CD4-positive, alpha-beta T cell treated with Interleukin-17A for 4 hours (primary cell): Measurements from ENCODE around the gene SCLY.
A peak's percentile ranks its signal among the peaks of the same experiment; 100 is the strongest.
"Not testable (repeated sequence)": the region's sequence is repeated elsewhere in the genome, so short reads cannot be mapped to it uniquely, and the experiment has no call there.

Experiments
- DNase-seq: peaks from one replicate; pipeline ENCODE4 v3.0.0-alpha.2; 2020; ENCODE audit warnings: mixed read lengths

Gene SCLY, protein sequence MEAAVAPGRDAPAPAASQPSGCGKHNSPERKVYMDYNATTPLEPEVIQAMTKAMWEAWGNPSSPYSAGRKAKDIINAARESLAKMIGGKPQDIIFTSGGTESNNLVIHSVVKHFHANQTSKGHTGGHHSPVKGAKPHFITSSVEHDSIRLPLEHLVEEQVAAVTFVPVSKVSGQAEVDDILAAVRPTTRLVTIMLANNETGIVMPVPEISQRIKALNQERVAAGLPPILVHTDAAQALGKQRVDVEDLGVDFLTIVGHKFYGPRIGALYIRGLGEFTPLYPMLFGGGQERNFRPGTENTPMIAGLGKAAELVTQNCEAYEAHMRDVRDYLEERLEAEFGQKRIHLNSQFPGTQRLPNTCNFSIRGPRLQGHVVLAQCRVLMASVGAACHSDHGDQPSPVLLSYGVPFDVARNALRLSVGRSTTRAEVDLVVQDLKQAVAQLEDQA

DNA sequence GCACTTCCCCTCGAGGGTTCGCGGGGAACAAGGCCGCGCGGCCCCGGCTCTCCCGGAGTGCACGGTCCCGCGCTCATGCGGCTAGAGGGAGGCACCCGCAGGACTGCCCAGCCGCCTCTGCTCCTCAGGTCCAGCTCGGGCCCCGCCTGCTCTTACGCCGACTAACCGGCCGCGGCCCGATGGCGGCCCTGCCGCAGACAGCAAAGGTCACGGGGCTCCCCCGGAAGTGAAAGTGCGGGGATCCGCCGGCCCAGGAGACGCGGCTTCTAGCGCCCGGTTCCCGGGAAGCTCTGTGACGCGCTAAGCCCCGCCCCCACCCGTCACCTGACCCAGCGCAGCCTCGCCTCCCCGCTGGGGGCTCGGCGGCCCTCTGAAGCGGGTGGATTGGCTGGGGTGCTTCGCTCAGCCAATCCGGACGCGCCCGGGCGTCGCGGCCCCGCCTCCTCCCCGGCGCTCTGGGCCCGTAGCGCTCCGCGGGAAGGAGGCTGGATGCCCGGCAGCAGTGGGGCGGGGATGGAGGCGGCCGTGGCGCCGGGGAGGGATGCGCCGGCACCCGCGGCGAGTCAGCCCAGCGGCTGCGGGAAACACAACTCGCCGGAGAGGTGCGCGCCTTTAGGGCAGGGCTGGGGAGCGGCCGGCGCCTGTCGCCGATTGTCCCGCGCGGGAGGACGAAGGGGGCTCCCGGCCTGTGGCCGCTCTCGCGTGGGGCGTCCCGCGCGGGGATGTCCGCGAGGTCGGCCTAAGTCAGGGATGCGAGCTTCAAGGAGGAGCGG lies at the start of gene SCLY:
TSS of gene SCLY (plus strand) at position 460 of the 773 bp plus-strand sequence. CDS start at position 514, 54 bp downstream.
- DNase-seq: peak; percentile 99

DNA sequence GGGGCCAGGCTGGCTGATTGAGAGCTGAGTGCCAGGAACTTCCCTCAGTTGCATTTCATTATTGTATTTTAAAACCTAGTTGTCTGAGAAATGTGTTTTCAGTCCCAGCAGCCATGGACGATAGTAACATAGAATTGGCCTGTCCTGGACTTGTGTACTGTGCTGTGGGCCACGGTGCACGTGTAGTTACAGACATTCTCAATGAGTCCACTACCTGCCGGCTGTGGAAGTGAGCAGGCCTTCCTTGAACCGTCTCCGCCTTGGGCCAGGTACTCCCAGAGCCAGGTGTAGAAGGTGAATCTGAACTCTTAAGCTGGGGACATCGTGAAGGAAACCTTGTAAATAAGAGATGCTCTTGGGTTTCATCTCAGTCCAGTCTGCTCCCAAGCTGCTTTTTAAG lies 47.0 kb upstream of the SCLY start:
- DNase-seq: no peak

DNA sequence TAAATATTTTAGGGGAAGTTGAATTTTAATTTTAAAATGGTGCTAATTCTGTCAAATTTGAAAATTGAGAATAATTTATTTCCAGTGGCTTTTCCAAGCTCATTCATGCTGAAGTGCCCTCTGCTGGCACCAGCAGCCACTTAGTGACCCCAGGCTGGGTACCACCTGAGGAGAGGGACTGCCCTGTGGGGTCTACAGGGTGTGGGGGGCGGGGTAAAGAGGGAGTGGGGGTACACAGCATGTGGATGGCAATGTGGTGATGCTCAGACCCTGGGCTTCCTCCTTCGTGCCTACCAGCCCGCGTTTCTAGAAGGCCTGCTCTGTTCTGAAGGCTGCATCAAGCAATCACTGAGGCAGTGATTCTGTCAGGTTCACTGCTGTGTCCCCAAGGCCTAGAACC lies 45.1 kb upstream of the SCLY start:
- DNase-seq: peak; percentile 30

DNA sequence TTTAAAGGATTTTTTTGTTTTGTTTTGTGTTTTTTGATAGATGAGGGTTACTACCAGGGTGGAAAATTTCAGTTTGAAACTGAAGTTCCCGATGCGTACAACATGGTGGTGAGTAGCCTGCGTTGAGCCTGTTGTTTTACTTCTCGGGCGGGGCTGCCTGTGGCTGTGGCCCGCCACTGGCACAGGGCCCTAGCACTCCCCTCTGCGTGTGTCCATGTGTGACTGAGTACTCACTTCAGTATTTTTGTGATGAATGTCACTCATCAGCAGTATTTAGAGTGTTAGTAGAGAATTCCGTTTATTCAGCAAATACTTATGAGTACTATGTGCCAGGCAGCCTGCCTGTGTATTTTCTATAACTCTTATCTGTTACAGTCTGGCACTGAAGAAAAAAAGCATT lies 44.3 kb upstream of the SCLY start:
- no peak for DNase-seq

DNA sequence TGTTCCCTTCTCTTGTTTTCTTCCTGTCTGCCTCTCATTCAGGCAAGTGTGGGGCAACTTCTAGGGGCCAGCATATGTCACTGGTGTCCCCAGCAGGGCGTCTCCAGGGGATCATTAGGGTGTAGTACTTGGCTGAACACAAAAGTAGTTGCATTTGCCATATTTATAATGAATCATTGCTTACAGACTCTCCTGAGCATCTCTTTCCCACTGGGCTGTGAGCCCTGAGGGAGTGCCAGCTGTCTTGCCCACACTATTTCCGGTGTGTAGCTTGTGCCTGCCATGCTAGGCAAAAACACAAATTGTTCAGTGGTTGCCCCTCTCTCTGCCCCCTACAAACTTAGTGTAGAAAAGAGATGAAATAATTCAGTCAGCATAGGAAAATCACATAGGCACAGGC lies 40.8 kb upstream of the SCLY start:
- DNase-seq: no peak

DNA sequence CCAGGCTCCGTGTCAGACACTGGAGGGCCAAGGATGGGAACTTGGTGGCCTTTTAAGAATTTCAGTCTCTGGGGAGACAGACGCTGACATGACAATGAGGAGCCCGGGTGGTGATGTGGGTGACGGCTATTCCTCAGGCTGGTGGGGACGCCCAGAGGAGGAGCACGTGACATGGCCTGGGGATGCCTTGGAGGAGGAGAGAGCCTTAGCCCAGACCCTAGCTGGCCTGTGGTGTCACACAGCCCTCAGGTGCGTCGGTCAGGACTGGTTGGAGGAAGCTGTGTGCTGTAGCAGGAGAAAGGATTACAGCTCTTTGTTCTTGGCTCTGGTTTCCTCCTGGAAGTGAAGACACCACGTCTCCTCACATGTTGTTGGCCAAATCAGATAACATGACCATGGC lies 40.0 kb upstream of the SCLY start:
- DNase-seq: no peak

DNA sequence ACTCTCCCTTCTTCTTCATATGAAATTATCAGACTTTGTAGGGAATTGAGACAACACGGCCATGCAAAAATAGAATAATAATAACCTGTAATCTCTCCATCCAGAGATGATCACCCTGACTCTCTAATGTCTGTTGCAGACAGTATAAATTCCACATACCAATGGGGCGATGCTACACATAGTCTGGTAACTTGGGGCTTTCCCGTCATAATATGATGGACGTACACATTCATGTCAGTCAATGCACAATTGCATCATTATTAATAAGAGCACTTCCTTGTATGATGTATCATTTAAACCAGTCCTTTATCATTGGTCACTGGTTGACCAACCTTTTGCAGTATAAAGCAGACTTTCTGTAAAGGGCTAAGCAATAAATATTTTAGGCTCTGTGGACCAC lies 39.5 kb upstream of the SCLY start:
- DNase-seq: no peak

DNA sequence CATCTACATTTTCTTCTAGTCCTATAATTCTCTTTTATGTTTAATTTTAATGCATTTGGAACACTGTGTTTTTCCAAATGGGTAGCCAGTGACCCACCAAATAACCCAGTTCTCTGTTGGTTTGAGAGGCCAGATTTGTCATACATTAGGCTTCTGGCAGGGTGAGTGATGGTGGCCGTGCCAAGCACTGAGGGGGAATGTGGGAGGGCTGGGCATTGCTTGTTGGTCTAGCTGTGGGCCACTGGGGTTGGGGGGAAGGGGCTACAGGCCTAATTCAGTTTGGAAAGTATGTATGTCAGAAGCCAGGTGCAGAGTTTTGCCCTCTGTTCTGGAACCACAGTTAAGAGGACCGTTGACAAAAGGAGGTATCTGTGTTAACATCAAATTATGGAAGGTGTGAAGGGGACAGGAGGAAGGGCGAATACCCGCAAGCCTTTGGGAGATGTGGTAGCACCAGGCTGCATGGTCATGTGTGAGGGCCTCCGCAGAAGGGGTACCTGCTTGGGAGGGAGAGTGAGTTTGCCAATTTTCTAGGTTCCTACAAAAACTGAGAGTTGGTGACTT lies 38.1 kb upstream of the SCLY start:
- no peak for DNase-seq

DNA sequence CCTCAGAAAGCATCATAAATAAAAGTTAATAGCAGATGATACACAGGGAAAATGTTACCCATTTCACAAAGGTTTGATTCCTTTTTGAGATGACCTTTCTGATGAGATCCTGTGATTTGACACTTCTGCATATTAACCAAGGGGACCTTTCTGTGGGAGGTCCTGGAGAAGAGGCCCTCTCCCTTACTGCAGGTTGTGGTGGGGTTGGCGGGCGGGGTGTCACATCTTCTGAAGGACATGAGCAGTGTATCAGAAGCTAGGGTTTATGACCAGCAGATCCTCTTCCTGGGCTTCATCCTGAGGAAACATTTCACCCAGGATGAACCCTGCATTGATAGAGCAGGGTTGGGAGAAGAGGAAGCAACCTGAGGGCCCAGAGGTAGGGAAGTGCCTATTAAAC lies 37.2 kb upstream of the SCLY start:
- no peak for DNase-seq

DNA sequence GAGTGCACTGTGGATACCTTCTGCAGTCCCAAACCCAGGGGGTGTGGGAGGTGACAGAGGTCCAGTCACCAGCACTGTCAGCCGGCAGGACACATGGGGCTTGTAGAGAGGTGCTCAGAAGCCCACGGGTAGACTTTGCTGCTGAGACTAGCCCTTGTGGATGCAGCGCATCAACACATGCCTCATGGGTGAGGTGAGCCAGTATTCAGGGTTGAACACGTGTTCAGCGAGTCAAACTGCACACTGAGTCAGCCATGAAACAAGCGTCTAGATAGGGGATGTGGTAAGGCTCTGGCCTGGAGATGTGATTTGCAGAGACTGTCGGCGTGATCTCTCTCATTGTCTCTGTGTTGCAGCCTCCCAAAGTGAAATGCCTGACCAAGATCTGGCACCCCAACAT lies 35.8 kb upstream of the SCLY start:
- no peak for DNase-seq

DNA sequence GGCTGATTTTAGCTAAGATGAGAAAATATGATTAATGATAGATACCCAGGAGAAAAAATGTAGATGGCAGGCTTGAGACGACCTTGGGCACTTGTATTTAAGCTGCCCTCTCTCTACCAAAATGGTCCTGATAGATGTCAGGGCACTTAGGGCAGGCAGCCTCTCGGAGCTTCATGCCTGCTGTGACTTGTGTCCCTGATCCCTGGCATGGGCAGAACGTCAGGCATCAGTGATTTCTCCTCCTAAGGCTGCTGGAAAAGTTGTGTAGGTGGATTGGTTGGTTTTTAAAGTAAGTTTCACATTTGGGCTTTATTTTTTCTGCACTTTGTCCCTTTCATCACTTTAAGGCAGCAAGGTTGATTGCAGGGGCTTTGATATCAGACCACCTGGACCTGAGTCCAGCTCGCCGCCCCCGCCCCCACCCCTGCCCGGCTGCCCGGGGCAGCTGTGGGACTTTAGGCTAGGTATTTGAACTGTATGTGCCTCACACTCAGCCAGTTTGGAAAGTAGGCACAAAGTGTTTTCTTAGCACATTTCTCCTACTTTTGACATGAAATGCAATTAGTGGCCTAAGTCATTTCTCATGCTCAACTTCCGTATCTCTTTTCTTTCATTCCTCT lies 35.0 kb upstream of the SCLY start:
- no peak for DNase-seq

DNA sequence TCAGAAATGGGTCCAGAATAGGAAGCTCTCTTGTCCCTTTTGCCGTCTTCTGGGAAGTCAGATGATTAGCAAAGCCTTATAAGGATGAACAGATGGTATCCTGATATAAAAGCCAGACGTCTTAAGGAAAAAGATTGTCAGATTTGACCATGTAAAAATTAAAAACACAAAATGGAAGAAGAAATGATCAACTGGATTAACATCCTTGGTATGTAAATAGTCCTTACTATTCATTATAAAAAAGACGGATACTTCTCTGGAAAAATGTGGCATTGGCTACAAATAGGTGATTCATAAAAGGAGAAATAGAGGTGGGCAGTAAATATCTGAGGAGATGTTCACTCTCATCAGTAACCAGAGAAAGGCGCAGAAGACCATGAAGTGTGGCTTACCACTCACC lies 33.7 kb upstream of the SCLY start:
- DNase-seq: no peak

DNA sequence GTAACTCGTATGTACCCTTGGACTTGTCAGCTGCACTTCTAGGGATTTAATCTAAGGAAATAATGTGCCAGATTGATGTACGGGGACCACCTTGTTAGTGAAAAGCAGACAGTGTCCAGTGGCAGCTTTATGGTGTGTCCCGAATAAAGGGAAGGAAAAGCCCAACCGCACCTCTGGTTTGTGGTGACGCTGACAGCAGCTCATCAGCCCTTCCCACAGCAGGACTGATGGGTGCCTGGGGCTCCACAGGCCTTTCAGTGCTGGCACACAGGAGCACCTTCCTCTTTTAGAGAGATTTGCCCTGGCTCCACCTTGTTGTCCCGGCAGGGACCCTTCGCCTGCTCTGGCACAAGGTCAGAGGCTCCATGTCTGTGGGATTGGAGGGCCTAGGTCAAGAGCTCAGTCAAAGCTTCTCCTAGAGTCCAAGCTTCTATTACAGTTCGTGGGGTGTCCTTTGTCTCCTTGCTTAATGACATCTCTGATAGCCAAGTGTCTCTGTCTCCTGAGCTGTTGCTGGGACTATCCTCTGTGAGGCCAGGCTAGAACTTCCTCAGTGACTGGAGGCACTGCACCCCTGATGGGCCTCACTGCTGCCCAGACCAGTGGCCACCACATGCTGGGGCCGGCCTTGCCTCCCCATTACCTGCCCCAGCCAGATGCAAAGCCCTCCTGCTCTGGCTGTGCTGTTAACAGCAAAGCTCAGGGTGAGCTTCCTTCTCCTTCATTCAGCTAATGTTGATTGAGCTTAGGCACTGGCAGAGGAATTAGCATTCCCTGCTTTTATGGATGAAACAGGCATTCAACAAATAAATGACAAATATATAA lies 33.0 kb upstream of the SCLY start:
- no peak for DNase-seq

DNA sequence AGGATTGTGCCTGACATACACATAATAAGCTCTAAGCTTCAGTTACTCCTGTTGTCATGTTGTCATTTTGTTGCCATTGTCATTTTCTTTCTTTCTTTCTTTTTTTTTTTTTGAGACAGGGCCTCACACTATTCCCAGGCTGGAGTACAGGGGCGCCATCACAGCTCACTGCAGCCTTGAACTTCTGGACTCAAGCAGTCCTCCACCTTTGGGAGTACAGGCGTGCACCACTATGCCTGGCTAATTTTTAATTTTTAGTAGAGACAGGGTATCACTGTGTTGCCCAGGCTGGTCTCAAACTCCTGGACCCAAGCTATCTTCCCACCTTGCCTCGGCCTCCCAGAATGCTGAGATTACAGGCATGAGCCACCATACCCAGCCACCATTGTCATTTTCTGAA lies 30.9 kb upstream of the SCLY start:
- no peak for DNase-seq

DNA sequence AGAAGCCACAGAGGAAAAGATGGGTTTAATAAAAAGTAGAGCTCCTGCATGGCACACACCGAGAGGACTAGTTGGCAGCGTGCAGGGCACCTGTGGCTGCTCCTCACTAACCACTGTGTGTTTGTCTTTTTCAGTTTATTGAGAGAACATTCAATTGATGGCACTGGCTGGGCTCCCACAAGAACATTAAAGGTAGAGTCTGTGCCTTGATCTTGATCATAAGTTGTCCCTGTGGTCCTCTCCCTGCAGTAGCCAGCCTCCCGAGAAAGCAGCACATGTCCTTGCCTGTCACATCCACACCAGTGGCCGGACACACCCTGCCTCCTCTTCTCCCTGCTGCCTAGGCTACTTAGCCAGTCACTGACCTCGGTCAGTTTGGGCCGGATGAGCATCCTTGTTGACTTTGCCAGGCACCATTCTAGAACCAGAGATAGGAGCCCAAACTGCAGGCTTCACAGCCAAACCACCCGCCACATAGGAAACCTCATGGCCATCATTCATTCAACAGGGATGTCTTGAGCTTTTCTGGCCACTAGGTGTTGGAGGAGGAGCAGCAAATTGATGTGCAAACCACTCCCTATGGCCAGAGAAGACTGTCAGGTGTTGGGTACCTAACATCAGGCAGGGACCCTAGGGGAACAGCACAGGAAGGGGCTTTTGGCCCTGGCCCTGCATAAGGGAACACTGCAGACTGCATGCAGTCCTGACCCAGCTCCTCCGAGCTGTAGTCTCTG lies 30.2 kb upstream of the SCLY start:
- no peak for DNase-seq

DNA sequence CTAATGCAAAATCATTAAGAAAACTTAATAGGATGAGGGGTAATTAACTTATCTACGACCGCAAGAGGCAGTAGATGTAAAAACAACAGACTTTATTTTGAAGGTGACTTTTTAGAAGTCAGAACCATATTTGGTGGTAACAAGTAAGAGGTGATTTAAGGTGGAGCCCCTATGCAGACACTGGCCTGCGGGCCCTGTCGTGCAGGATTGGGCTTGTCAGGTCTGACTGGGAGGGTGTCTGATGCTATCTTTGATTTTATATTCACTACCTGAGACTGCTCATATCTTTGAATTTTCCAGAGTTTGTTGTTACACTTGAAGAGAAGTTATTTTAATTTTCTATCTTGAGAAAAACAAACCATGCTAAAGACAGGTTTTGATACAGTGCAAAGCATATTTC lies 29.1 kb upstream of the SCLY start:
- DNase-seq: no peak

DNA sequence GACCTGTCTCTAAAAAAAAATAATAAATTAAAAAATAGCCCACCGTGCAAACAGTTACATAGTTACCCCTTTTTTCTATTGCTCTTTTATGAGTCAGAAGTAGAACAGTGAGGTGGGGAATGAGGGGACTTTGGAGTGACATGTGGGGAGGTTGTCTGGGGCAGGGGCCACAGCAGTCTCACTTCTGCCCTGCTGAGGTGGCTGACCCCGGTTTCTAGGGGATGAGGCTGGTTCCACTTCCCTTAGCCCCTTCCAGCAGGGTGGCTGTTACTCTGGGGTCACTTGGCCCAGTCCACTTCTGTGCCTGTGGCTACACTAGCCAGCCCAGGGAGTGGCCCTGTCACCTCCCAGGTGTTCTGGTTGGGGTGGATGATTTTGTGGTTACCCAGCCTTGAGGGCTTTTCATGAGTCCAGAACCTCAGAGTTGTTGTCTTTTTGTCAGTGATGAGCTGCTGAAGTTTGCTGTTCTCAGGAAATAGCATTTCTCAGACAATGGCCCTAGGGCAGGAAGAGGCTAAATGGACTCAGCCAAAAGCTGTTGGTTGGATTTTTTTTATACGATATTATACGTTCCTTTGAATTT lies 28.0 kb upstream of the SCLY start:
- DNase-seq: no peak

DNA sequence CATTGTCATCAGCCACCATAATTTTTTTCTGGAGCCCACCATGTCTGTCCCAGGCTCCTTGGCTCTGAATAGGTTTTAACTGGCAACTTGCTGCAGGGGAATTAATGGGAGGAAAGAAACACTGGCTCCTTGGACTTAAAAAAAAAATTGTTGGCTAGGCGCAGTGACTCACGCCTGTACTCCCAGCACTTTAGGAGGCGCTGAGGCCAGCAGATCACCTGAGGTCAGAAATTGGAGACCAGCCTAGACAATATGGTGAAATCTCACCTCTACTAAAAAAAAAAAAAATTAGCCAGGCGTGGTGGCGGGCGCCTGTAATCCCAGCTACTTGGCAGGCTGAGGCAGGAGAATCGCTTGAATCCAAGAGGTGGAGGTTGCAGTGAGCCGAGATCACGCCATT lies 26.8 kb upstream of the SCLY start:
- not testable (repeated sequence) for DNase-seq

DNA sequence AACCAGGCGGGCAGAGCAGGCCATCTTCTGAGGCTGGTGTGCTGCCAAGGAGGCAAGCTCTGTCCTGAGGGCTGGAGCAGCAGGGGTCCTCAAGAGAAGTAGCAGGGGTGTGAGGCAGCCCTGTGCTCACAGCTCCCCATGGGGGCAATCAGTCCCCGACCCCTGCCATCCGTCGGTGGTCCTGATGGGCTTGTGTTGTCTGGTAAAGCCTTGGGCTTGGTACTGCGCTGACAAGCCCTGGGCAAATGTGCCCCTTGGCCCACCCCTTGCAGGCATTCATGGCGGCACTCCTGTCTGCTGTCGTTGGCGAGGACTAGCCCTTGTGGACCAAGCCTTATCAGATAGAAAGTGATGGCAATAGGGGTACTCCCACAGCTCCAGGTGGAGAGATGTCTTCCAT lies 22.6 kb upstream of the SCLY start:
- DNase-seq: no peak

DNA sequence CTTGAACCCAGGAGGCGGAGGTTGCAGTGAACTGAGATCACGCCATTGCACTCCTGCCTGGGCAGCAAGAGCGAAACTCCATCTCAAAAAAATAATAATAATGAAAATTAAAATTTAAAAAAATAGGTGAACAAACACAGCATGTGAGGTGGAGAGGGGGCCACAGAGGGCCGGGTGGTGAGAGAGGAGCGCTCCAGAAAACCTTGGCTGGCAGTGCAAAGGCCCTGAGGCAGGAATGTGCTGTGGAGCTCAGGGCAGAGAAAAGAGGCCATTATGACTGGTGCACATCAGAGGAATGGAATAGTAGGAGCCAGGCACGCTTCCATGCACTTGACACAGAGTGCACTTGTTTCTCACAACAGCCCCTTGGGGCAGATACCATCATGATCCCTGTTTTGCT lies 21.6 kb upstream of the SCLY start:
- no peak for DNase-seq

DNA sequence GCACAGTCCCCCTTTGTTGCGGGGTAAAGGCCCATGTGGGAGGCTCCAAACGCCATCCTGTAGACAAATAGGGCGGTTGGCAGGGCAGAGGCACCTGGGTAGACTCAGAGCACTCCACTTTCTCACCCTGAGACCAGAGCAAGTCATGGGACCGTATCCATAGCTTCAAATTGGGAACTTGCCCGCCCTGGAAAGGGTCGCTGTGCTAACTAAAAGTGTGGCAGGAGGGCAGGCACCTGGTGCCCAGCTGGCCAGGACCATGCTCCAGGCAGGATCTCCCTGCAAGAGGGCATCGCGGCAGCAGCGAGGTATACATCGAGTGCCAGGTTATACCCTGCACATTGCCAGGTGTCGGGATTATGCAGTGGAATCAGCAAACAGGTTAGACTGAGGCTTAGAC lies 20.8 kb upstream of the SCLY start:
- DNase-seq: no peak

DNA sequence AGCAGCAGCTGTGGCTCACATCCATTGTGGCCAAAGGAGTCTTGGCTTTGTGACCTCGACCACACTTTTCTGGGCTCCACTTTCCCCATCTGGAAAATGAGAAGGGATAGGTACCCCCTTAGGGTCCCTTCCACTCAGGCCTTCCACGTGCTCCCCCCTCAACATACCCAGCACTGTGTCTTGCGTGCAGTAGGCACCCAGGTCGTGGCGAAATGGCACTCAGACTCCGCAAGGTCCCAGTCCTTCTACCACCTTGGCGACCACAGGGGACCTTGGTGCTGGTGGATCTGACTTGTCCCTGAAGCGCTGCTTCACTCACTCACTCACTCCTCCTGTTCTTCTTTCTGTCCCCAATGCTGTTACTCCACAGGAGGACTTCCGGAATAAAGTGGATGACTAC lies 19.9 kb upstream of the SCLY start:
- no peak for DNase-seq
